ENCODE results near the gene BEST4. TPM values are rescaled to one million over a fixed set of nuclear protein-coding genes. Genes with fewer than 3 reads are reported as not detected.

The BEST4 gene
- total RNA-seq, 1 experiment from 2014 or later, result 1.3 TPM

DNA sequence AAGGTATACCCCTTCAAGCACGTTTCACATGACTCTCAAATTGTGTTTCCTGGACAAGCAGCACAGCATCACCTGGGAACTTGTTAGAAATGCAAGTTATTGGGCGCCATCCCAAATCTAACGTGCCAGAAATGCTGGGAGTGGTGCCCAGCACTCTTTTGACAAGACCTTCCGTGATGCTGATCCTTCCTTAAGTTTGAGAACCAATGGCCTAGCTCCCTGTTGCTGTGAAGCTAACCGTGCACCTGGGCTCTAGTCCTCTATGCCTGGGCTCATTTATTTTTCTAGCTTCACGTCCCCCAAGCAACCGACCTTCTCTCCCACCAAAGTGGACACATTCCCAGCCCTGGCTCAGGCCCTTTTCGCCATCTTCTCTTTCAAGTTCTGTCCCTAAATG, 4.3 kb downstream of the BEST4 start:
- Histone ChIP-seq H3K27me3 (ENCODE audit: insufficient read depth, low read depth) (no peaks in the 10 kb centered on the region), H3K27ac (no peak overlapping the region), H3K9me3 (ENCODE audit: insufficient read depth, low read depth) (no peaks in the 10 kb centered on the region), H4K20me1 (ENCODE audit: insufficient read depth) (peaks cover 21% of the 10 kb centered on the region), H3K36me3 (ENCODE audit: low read depth) (peaks cover 21% of the 10 kb centered on the region), H3K4me3 (no peak overlapping the region), H2AFZ (no peak overlapping the region), H3K79me2 (ENCODE audit: low read depth) (peaks cover 10% of the 10 kb centered on the region), H3K4me1 (replicated peaks; ENCODE audit: insufficient read depth) (0 out of 2 replicates have a peak, but pooled peaks cover under 1% of the 10 kb centered on the region), H3K9me2 (ENCODE audit: insufficient read depth) (no peaks in the 10 kb centered on the region), H3F3A (ENCODE audit: insufficient read depth, low read depth) (peaks cover 50% of the 10 kb centered on the region), H3K4me2 (no peak overlapping the region)
- intact Hi-C loops (cut with micrococcal nuclease; ENCODE audit: unreplicated experiment), result no loop called here
- TF ChIP-seq EZH2 (IDR thresholded peaks at IDR 0.05; ENCODE audit: low read depth), result no peak
- TF ChIP-seq CTCF (conservative IDR thresholded peaks at IDR 0.05), result no peak
- BruUV-seq (replicated peaks), result no TSS peak
- ChIA-PET CTCF (interaction anchor here (0.7 kb wide), 1 partner anchor 160 kb away, joined by 3 read pairs; no protein-coding TSS in a partner anchor), POLR2A (ENCODE audit: unreplicated experiment) (no interaction called here)
- no peak for DNase-seq

- DNase-seq, result no peak
- no peak overlapping the region for H2AFZ ChIP-seq
- no peaks in the 10 kb centered on the region for H3K9me3 ChIP-seq (ENCODE audit: insufficient read depth, low read depth)
- peaks cover 79% of the 10 kb centered on the region for H3F3A ChIP-seq (ENCODE audit: insufficient read depth, low read depth)
- no peak overlapping the region for H3K4me3 ChIP-seq
- BruUV-seq (replicated peaks), result no TSS peak
- peaks cover 43% of the 10 kb centered on the region for H4K20me1 ChIP-seq (ENCODE audit: insufficient read depth)
- H3K79me2 ChIP-seq (ENCODE audit: low read depth), result peaks cover 41% of the 10 kb centered on the region
- no peaks in the 10 kb centered on the region for H3K27me3 ChIP-seq (ENCODE audit: insufficient read depth, low read depth)
- no peak for TF ChIP-seq CTCF (conservative IDR thresholded peaks at IDR 0.05)
- TF ChIP-seq EZH2 (IDR thresholded peaks at IDR 0.05; ENCODE audit: low read depth), result no peak
- no peak overlapping the region for H3K27ac ChIP-seq
- H3K4me1 ChIP-seq (replicated peaks; ENCODE audit: insufficient read depth), result peaks cover 17% of the 10 kb centered on the region
- CTCF ChIA-PET, result interaction anchor here (0.6 kb wide), 1 partner anchor 172 kb away, joined by 4 read pairs; no protein-coding TSS in a partner anchor
- no peaks in the 10 kb centered on the region for H3K9me2 ChIP-seq (ENCODE audit: insufficient read depth)
- H3K36me3 ChIP-seq (ENCODE audit: low read depth), result peaks cover 49% of the 10 kb centered on the region
- no peak overlapping the region for H3K4me2 ChIP-seq
- POLR2A ChIA-PET (ENCODE audit: unreplicated experiment), result interaction anchor here (0.6 kb wide), 1 partner anchor 158 kb away, joined by 4 read pairs; no protein-coding TSS in a partner anchor
- intact Hi-C loops (cut with micrococcal nuclease; ENCODE audit: unreplicated experiment), result no loop called here
Measured at GRCh38 chr1:44780583-44781121, 7.3 kb downstream of the BEST4 start.

GRCh38 chr1:44778705-44779576, 9.0 kb downstream of the BEST4 start:
- POLR2A ChIA-PET (ENCODE audit: unreplicated experiment), result no interaction called here
- no peaks in the 10 kb centered on the region for H3K27me3 ChIP-seq (ENCODE audit: insufficient read depth, low read depth)
- H3K4me1 ChIP-seq (replicated peaks; ENCODE audit: insufficient read depth), result peaks cover 22% of the 10 kb centered on the region
- peaks cover 43% of the 10 kb centered on the region for H4K20me1 ChIP-seq (ENCODE audit: insufficient read depth)
- DNase-seq, result no peak
- peaks cover 57% of the 10 kb centered on the region for H3K79me2 ChIP-seq (ENCODE audit: low read depth)
- BruUV-seq (replicated peaks), result no TSS peak
- H3K9me3 ChIP-seq (ENCODE audit: insufficient read depth, low read depth), result no peaks in the 10 kb centered on the region
- no peak for TF ChIP-seq CTCF (conservative IDR thresholded peaks at IDR 0.05)
- no peak for TF ChIP-seq EZH2 (IDR thresholded peaks at IDR 0.05; ENCODE audit: low read depth)
- H3K4me3 ChIP-seq, result no peak overlapping the region
- H3K36me3 ChIP-seq (ENCODE audit: low read depth), result peaks cover 49% of the 10 kb centered on the region
- H3K4me2 ChIP-seq, result peak overlapping the region; percentile 84; the same call in 1 of the 2 replicates
- intact Hi-C loops (cut with micrococcal nuclease; ENCODE audit: unreplicated experiment), result no loop called here
- H2AFZ ChIP-seq, result no peak overlapping the region
- H3K27ac ChIP-seq, result no peak overlapping the region
- H3K9me2 ChIP-seq (ENCODE audit: insufficient read depth), result no peaks in the 10 kb centered on the region
- CTCF ChIA-PET, result no interaction called here
- peaks cover 90% of the 10 kb centered on the region for H3F3A ChIP-seq (ENCODE audit: insufficient read depth, low read depth)

All from PC-9 (cell line).